NCI-H1436 (cell line): Measurements from ENCODE around the gene FBXO42.
A peak's percentile ranks its signal among the peaks of the same experiment; 100 is the strongest.
"Not testable (repeated sequence)": the region's sequence is repeated elsewhere in the genome, so short reads cannot be mapped to it uniquely, and the experiment has no call there.

Experiments used
- DNase-seq: peaks from one replicate; lab custom pipeline; 2025; lab: John Stamatoyannopoulos, UW

The FBXO42 gene

GRCh38 chr1:16242556-16243214, 109.6 kb downstream of the FBXO42 start:
- DNase-seq = no peak

- no peak for DNase-seq
These were observed 111.0 kb downstream of the FBXO42 start for GRCh38 chr1:16241221-16241708.

GRCh38 chr1:16239972-16240491, 112.2 kb downstream of the FBXO42 start:
- no peak for DNase-seq

- no peak for DNase-seq
These were observed 114.9 kb downstream of the FBXO42 start for GRCh38 chr1:16237343-16237830.

GRCh38 chr1:16236511-16237342, 115.6 kb downstream of the FBXO42 start, which contains the start of gene CPLANE2:
CPLANE2 (minus strand) TSS chr1:16237183; CDS start chr1:16236742, 441 bp downstream.
- peak; percentile 94 for DNase-seq

GRCh38 chr1:16235944-16236510, 116.3 kb downstream of the FBXO42 start:
- DNase-seq = peak; percentile 82

- no peak for DNase-seq
These were observed 116.9 kb downstream of the FBXO42 start for GRCh38 chr1:16235347-16235746.

GRCh38 chr1:16233431-16233830, 118.8 kb downstream of the FBXO42 start:
- DNase-seq = no peak

- no peak for DNase-seq
These were observed 120.0 kb downstream of the FBXO42 start for GRCh38 chr1:16232316-16232710.

GRCh38 chr1:16231331-16232315, 120.7 kb downstream of the FBXO42 start:
- DNase-seq = no peak

- no peak for DNase-seq
These were observed 121.5 kb downstream of the FBXO42 start for GRCh38 chr1:16230744-16231143.

- no peak for DNase-seq
These were observed 122.1 kb downstream of the FBXO42 start for GRCh38 chr1:16229976-16230740.

- DNase-seq = no peak
These were observed 125.6 kb downstream of the FBXO42 start for GRCh38 chr1:16226490-16227179.

- DNase-seq = no peak
These were observed 126.2 kb downstream of the FBXO42 start for GRCh38 chr1:16226129-16226489.

- DNase-seq = no peak
These were observed 127.8 kb downstream of the FBXO42 start for GRCh38 chr1:16224472-16224871.

- DNase-seq = not testable (repeated sequence)
These were observed 129.6 kb downstream of the FBXO42 start for GRCh38 chr1:16222716-16223115.

GRCh38 chr1:16221499-16221898, 130.8 kb downstream of the FBXO42 start:
- DNase-seq = no peak

- no peak for DNase-seq
These were observed 132.2 kb downstream of the FBXO42 start for GRCh38 chr1:16219968-16220500.

GRCh38 chr1:16218674-16219071, 133.6 kb downstream of the FBXO42 start:
- no peak for DNase-seq
